Measurements from ENCODE around the gene LYRM7. TPM values are rescaled to one million over a fixed set of nuclear protein-coding genes. Genes with fewer than 3 reads are reported as not detected.

Gene LYRM7
- total RNA-seq, 2 experiments from 2014 or later: 14.4 to 25.5 TPM

DNA sequence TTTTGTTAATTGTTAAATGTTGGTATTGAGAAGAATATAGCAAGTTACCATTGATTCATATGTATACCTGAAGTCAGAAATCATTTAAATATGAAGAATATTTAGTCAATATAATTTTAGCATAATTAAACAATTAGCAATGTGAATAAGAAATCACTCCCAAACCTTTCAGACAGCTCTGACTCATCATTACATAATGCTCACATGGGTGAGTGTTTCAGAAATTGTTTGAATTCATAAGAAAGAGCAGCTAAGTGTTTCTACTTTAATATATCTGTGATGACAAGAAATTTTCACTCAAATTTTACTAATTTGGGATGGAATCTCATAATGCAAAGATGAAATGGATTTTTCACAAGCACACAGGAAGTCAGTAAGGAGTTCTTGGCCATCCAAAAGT, 51.1 kb downstream of the LYRM7 start:
- Histone ChIP-seq H3K27ac (ENCODE audit: low read depth, low read length, poor library complexity, severe bottlenecking) (no peak overlapping the region), H2AFZ (ENCODE audit: low read length) (no peak overlapping the region), H3K4me2 (ENCODE audit: low read length) (no peak overlapping the region), H3K9me2 (ENCODE audit: insufficient read depth, low read length) (no peaks in the 10 kb centered on the region), H4K20me1 (ENCODE audit: insufficient read depth, low read length) (peaks cover 5% of the 10 kb centered on the region; the same call in 1 of the 2 replicates), H3K4me1 (ENCODE audit: insufficient read depth, low read length, poor library complexity, severe bottlenecking) (peaks cover 12% of the 10 kb centered on the region), H3K36me3 (ENCODE audit: insufficient read depth, low read length) (peaks cover 38% of the 10 kb centered on the region), H3K79me2 (ENCODE audit: insufficient read depth, low read depth, low read length) (0 out of 2 replicates have a peak, but pooled peaks cover 4% of the 10 kb centered on the region), H3K9me3 (ENCODE audit: low read length) (no peaks in the 10 kb centered on the region), H3K4me3 (ENCODE audit: low read depth, low read length, poor library complexity, severe bottlenecking) (no peak overlapping the region)
- no TSS peak for BruUV-seq (replicated peaks)
- no peak for DNase-seq (ENCODE audit: low spot score)
- intact Hi-C loops (cut with micrococcal nuclease; ENCODE audit: unreplicated experiment): no loop called here
- POLR2A ChIA-PET: interaction anchor here (0.6 to 2.1 kb wide), 11 partner anchors 9 to 121 kb away, joined by 3 to 9 read pairs (median 4); no protein-coding TSS in a partner anchor
- TF ChIP-seq, protein P1, sequence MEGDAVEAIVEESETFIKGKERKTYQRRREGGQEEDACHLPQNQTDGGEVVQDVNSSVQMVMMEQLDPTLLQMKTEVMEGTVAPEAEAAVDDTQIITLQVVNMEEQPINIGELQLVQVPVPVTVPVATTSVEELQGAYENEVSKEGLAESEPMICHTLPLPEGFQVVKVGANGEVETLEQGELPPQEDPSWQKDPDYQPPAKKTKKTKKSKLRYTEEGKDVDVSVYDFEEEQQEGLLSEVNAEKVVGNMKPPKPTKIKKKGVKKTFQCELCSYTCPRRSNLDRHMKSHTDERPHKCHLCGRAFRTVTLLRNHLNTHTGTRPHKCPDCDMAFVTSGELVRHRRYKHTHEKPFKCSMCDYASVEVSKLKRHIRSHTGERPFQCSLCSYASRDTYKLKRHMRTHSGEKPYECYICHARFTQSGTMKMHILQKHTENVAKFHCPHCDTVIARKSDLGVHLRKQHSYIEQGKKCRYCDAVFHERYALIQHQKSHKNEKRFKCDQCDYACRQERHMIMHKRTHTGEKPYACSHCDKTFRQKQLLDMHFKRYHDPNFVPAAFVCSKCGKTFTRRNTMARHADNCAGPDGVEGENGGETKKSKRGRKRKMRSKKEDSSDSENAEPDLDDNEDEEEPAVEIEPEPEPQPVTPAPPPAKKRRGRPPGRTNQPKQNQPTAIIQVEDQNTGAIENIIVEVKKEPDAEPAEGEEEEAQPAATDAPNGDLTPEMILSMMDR (conservative IDR thresholded peaks at IDR 0.05; ENCODE audit: low read length): no peak
- no peak for TF ChIP-seq EZH2phosphoT487 (IDR thresholded peaks at IDR 0.05; ENCODE audit: borderline replicate concordance, low read depth, low read length)
- CTCF ChIA-PET (ENCODE audit: unreplicated experiment): no interaction called here

DNA sequence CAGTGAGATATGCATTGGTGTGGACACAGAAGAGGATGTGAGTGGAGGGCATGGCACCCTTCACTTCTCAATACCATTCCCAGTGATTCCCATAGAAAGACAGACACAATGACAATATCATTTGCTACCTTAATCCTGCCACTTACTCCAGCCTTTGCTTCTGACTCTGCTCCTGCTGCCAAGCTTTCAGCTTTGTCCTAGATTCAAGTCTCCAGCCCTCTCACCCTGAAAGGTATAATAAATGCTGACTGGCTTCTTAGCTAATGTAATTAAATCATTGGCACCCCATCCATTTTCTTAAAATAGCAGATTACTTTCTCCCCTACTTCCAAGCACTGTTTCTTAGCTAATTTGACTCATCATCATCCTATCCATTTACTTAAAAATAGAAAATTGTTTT, 52.0 kb downstream of the LYRM7 start:
- H3K27ac ChIP-seq (ENCODE audit: low read depth, low read length, poor library complexity, severe bottlenecking): no peak overlapping the region
- H3K79me2 ChIP-seq (ENCODE audit: insufficient read depth, low read depth, low read length): 0 out of 2 replicates have a peak, but pooled peaks cover 4% of the 10 kb centered on the region
- H3K36me3 ChIP-seq (ENCODE audit: insufficient read depth, low read length): peaks cover 38% of the 10 kb centered on the region
- no peak overlapping the region for H3K4me2 ChIP-seq (ENCODE audit: low read length)
- peaks cover 12% of the 10 kb centered on the region for H3K4me1 ChIP-seq (ENCODE audit: insufficient read depth, low read length, poor library complexity, severe bottlenecking)
- no TSS peak for BruUV-seq (replicated peaks)
- DNase-seq (ENCODE audit: low spot score): no peak
- TF ChIP-seq, protein P1 (conservative IDR thresholded peaks at IDR 0.05; ENCODE audit: low read length): no peak
- no peak for TF ChIP-seq EZH2phosphoT487 (IDR thresholded peaks at IDR 0.05; ENCODE audit: borderline replicate concordance, low read depth, low read length)
- H3K9me3 ChIP-seq (ENCODE audit: low read length): no peaks in the 10 kb centered on the region
- H4K20me1 ChIP-seq (ENCODE audit: insufficient read depth, low read length): peaks cover 5% of the 10 kb centered on the region; the same call in 1 of the 2 replicates
- H3K9me2 ChIP-seq (ENCODE audit: insufficient read depth, low read length): no peaks in the 10 kb centered on the region
- CTCF ChIA-PET (ENCODE audit: unreplicated experiment): no interaction called here
- POLR2A ChIA-PET: no interaction called here
- no peak overlapping the region for H3K4me3 ChIP-seq (ENCODE audit: low read depth, low read length, poor library complexity, severe bottlenecking)
- intact Hi-C loops (cut with micrococcal nuclease; ENCODE audit: unreplicated experiment): no loop called here
- H2AFZ ChIP-seq (ENCODE audit: low read length): no peak overlapping the region

DNA sequence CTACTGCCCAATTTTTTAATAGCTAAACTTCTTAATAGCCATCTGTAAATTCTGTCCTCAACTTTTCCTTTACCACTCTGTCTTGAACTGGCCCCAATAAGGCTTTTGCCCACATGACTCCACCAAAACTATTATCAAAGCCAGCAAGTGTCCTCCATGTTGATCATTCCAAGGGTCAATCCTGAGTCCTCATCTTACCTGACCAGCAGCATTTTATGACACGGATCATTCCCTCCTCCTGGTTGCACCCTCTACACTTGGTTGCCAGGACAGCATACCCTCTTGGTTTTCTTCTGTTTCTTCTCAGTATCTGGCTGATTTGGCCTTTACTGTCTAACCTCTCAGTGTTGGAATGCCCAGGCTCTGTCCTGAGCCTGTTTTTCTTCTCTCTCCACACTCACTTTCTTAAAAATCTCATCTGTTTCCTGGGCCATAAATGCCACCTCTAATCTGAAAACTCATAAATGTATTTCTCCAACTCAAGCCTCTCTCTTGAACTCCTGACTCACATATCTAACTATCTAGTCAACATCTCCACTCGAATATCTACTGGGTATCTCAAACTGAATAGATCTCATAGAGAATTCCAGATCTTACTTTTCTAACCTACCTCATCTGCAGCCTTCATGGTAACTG, 53.1 kb downstream of the LYRM7 start:
- Histone ChIP-seq H3K27ac (ENCODE audit: low read depth, low read length, poor library complexity, severe bottlenecking) (no peak overlapping the region), H3K4me2 (ENCODE audit: low read length) (no peak overlapping the region), H3K9me2 (ENCODE audit: insufficient read depth, low read length) (no peaks in the 10 kb centered on the region), H4K20me1 (ENCODE audit: insufficient read depth, low read length) (peaks cover 5% of the 10 kb centered on the region; the same call in 1 of the 2 replicates), H3K79me2 (ENCODE audit: insufficient read depth, low read depth, low read length) (no peaks in the 10 kb centered on the region), H3K9me3 (ENCODE audit: low read length) (no peaks in the 10 kb centered on the region), H3K36me3 (ENCODE audit: insufficient read depth, low read length) (peaks cover 42% of the 10 kb centered on the region), H3K4me3 (ENCODE audit: low read depth, low read length, poor library complexity, severe bottlenecking) (no peak overlapping the region), H3K4me1 (ENCODE audit: insufficient read depth, low read length, poor library complexity, severe bottlenecking) (peaks cover 12% of the 10 kb centered on the region), H2AFZ (ENCODE audit: low read length) (no peak overlapping the region)
- no peak for DNase-seq (ENCODE audit: low spot score)
- intact Hi-C loops (cut with micrococcal nuclease; ENCODE audit: unreplicated experiment): no loop called here
- BruUV-seq (replicated peaks): no TSS peak
- no peak for TF ChIP-seq EZH2phosphoT487 (IDR thresholded peaks at IDR 0.05; ENCODE audit: borderline replicate concordance, low read depth, low read length)
- TF ChIP-seq, protein P1 (conservative IDR thresholded peaks at IDR 0.05; ENCODE audit: low read length): no peak
- ChIA-PET POLR2A (no interaction called here), CTCF (ENCODE audit: unreplicated experiment) (no interaction called here)
